PFSK-1 (cell line): ENCODE measurements around the gene ZKSCAN2.

Experiments
- FOXP2 ChIP-seq: optimal IDR thresholded peaks from 2 replicates; pipeline ENCODE3; 2011; ENCODE audit warnings: borderline replicate concordance, control low read depth, inconsistent platforms; ENCODE audit not compliant: insufficient read depth; ENCODE audit errors: extremely low read length, extremely low read depth
- POLR2AphosphoS5 ChIP-seq: IDR thresholded peaks from 2 replicates; pipeline ENCODE4 v1.6.1; 2012; ENCODE audit warnings: low read depth, mild to moderate bottlenecking, control low read depth, low read length, moderate library complexity
- REST ChIP-seq, 2 experiments: IDR thresholded peaks; 2 replicates each; pipeline versions ENCODE4 v1.6.1 to v1.8.0; 2011 to 2012; ENCODE audit warnings: low read depth in 2 of 2, low read length in 2 of 2, control low read depth in 1 of 2, inconsistent platforms in 1 of 2, mild to moderate bottlenecking in 1 of 2, moderate library complexity in 1 of 2; ENCODE audit not compliant: insufficient read depth in 1 of 2
- SIN3A ChIP-seq: IDR thresholded peaks from 2 replicates; pipeline ENCODE4 v1.6.1; 2012; ENCODE audit warnings: mild to moderate bottlenecking, low read length, moderate library complexity, borderline replicate concordance; ENCODE audit not compliant: insufficient read depth
- TAF1 ChIP-seq: IDR thresholded peaks from 2 replicates; pipeline ENCODE4 v1.6.1; 2012; ENCODE audit warnings: low read length, control low read depth, borderline replicate concordance; ENCODE audit not compliant: insufficient read depth

The ZKSCAN2 gene

GRCh38 chr16:25199457-25199856 is 58.2 kb downstream of the ZKSCAN2 start:
- no peak for TF ChIP-seq FOXP2
- TF ChIP-seq POLR2AphosphoS5 = no peak
- no peak for TF ChIP-seq TAF1
- TF ChIP-seq SIN3A = no peak
- no peak for TF ChIP-seq REST (IDR thresholded peaks at IDR 0.05; ENCODE audit: insufficient read depth in 1 of 2, low read depth in 2 of 2, low read length in 2 of 2)

- TF ChIP-seq REST (IDR thresholded peaks at IDR 0.05; ENCODE audit: insufficient read depth in 1 of 2, low read depth in 2 of 2, low read length in 2 of 2) = no peak
- no peak for TF ChIP-seq POLR2AphosphoS5
- no peak for TF ChIP-seq TAF1
- TF ChIP-seq FOXP2 = no peak
- no peak for TF ChIP-seq SIN3A
Observed at GRCh38 chr16:25198021-25198420, 59.6 kb downstream of the ZKSCAN2 start.

GRCh38 chr16:25194273-25194878 is 63.3 kb downstream of the ZKSCAN2 start:
- TF ChIP-seq SIN3A (no peak), FOXP2 (no peak), TAF1 (no peak), REST (IDR thresholded peaks at IDR 0.05; ENCODE audit: insufficient read depth in 1 of 2, low read depth in 2 of 2, low read length in 2 of 2) (no peak), POLR2AphosphoS5 (no peak)

GRCh38 chr16:25192096-25192495 is 65.5 kb downstream of the ZKSCAN2 start:
- TF ChIP-seq SIN3A (no peak), TAF1 (no peak), FOXP2 (no peak), REST (IDR thresholded peaks at IDR 0.05; ENCODE audit: insufficient read depth in 1 of 2, low read depth in 2 of 2, low read length in 2 of 2) (no peak), POLR2AphosphoS5 (no peak)
